ENCODE results near the gene TBC1D22A.

- TF ChIP-seq CTCF (conservative IDR thresholded peaks at IDR 0.05; ENCODE audit: low read depth in 2 of 2): no peak
- TF ChIP-seq POLR2AphosphoS5 (IDR thresholded peaks at IDR 0.05; ENCODE audit: low read depth): no peak
- no peak for TF ChIP-seq EZH2phosphoT487 (IDR thresholded peaks at IDR 0.05; ENCODE audit: unreplicated experiment)
- no peak for TF ChIP-seq REST (IDR thresholded peaks at IDR 0.05; ENCODE audit: unreplicated experiment)
- TF ChIP-seq EZH2 (IDR thresholded peaks at IDR 0.05; ENCODE audit: low read depth, unreplicated experiment): no peak
- TF ChIP-seq CREB1 (CRISPR knock-in tag; IDR thresholded peaks at IDR 0.05; ENCODE audit: low read depth): no peak
- TF ChIP-seq NANOG (IDR thresholded peaks at IDR 0.05; ENCODE audit: borderline replicate concordance): no peak
These were observed 436.4 kb downstream of the TBC1D22A start for GRCh38 chr22:47198801-47199251.
